GM19239 (cell line): Measurements from ENCODE around the gene FUT7.
A peak's percentile ranks its signal among the peaks of the same experiment; 100 is the strongest.

Experiments used
- DNase-seq: peaks from one replicate; pipeline ENCODE4 v3.0.0; 2011; ENCODE audit warnings: low spot score; ENCODE audit not compliant: insufficient read length
- FAIRE-seq: peaks from 2 replicates; lab custom pipeline; 2011; peaks lifted over from hg19 to GRCh38; lab: Jason Lieb, UNC

FUT7 gene

GRCh38 chr9:137052293-137052692 is 20.4 kb upstream of the FUT7 start:
- DNase-seq (no peak), FAIRE-seq (no peak)

GRCh38 chr9:137051145-137051724 is 19.3 kb upstream of the FUT7 start:
- FAIRE-seq, result no peak
- no peak for DNase-seq

GRCh38 chr9:137050570-137050969 is 18.7 kb upstream of the FUT7 start:
- FAIRE-seq, result no peak

GRCh38 chr9:137049544-137050449 is 17.9 kb upstream of the FUT7 start:
- FAIRE-seq (no peak), DNase-seq (no peak)

More at GRCh38 chr9:137050570-137050969, 18.7 kb upstream of the FUT7 start:
- no peak for DNase-seq

- FAIRE-seq, result no peak
- no peak for DNase-seq
Measured at GRCh38 chr9:137048655-137049543, 17.0 kb upstream of the FUT7 start.

GRCh38 chr9:137046088-137046787 is 14.3 kb upstream of the FUT7 start, which contains the start of gene NPDC1:
TSS of gene NPDC1 (minus strand) at chr9:137046177. CDS start at chr9:137045989, 188 bp downstream.
- DNase-seq, result peak; percentile 100
- peak; percentile 74 for FAIRE-seq

- DNase-seq (no peak), FAIRE-seq (no peak)
Measured at GRCh38 chr9:137045294-137046087, 13.6 kb upstream of the FUT7 start.

GRCh38 chr9:137044502-137045177 is 12.8 kb upstream of the FUT7 start:
- FAIRE-seq (no peak), DNase-seq (no peak)

GRCh38 chr9:137044037-137044436 is 12.1 kb upstream of the FUT7 start:
- DNase-seq (no peak), FAIRE-seq (no peak)

GRCh38 chr9:137042751-137043727 is 11.2 kb upstream of the FUT7 start:
- no peak for FAIRE-seq
- DNase-seq, result no peak

GRCh38 chr9:137041124-137041523 is 9.2 kb upstream of the FUT7 start:
- DNase-seq, result no peak
- no peak for FAIRE-seq

- FAIRE-seq (no peak), DNase-seq (no peak)
Measured at GRCh38 chr9:137040568-137040967, 8.7 kb upstream of the FUT7 start.

- FAIRE-seq (no peak), DNase-seq (no peak)
Measured at GRCh38 chr9:137039611-137040366, 7.9 kb upstream of the FUT7 start.

GRCh38 chr9:137038916-137039315 is 7.0 kb upstream of the FUT7 start:
- FAIRE-seq, result no peak
- DNase-seq, result no peak

GRCh38 chr9:137037483-137037882 is 5.6 kb upstream of the FUT7 start:
- DNase-seq (no peak), FAIRE-seq (no peak)

- DNase-seq (no peak), FAIRE-seq (no peak)
Measured at GRCh38 chr9:137037035-137037434, 5.1 kb upstream of the FUT7 start.

GRCh38 chr9:137035937-137036336 is 4.0 kb upstream of the FUT7 start:
- no peak for FAIRE-seq

More at GRCh38 chr9:137035937-137036336, 4.0 kb upstream of the FUT7 start:
- DNase-seq, result no peak
